Endothelial cell of umbilical vein (primary cell): Measurements from ENCODE around the gene RELCH. TPM values are rescaled to one million over a fixed set of nuclear protein-coding genes. Genes with fewer than 3 reads are reported as not detected.

Experiments
- BruUV-seq: library from RNA; stranded (reverse); fragments of 400-500 nt; replicated peaks from 2 replicates; lab custom pipeline; 2021; lab: Mats Ljungman, UMichigan
- CTCF ChIA-PET: fragments of 300-600, 350-600 bp; sonication (Branson Sonifier 250); formaldehyde crosslinking; loops from one replicate; lab custom pipeline; 2021; ENCODE audit warnings: antibody characterized with exemption, inconsistent platforms; lab: Charles Lee
- POLR2A ChIA-PET: fragments of 300-600, 350-600 bp; sonication (Branson Sonifier 250); formaldehyde crosslinking; loops from one replicate; lab custom pipeline; 2021; ENCODE audit warnings: antibody characterized with exemption, inconsistent platforms; lab: Charles Lee
- DNase-seq: peaks from one replicate; pipeline ENCODE4 v3.0.0-alpha.2; 2011; ENCODE audit warnings: low read depth, low spot score
- FAIRE-seq: peaks from 2 replicates; lab custom pipeline; 2011; peaks lifted over from hg19 to GRCh38; lab: Jason Lieb, UNC
- H2AFZ ChIP-seq: 2 replicates; pipeline ENCODE4 v1.6.0; 2012; ENCODE audit warnings: low read depth, low read length, control low read depth, inconsistent platforms
- H3K27ac ChIP-seq: 2 replicates; pipeline ENCODE4 v1.5.1; 2011; ENCODE audit warnings: low read depth, mild to moderate bottlenecking, control low read depth, low read length, moderate library complexity; ENCODE audit not compliant: insufficient read depth
- H3K27me3 ChIP-seq, 2 experiments: 2 replicates each; pipeline versions ENCODE4 v1.6.0 to v1.6.1; 2011; ENCODE audit warnings: low read length in 2 of 2, mixed read lengths in 1 of 2; ENCODE audit not compliant: control insufficient read depth in 2 of 2, insufficient read depth in 2 of 2
- H3K36me3 ChIP-seq, 2 experiments: 2 replicates in 1 of 2; 3 replicates in 1 of 2; pipeline ENCODE4 v1.5.1; 2011; ENCODE audit warnings: low read length in 2 of 2, mild to moderate bottlenecking in 1 of 2, moderate library complexity in 1 of 2; ENCODE audit not compliant: control insufficient read depth in 2 of 2, insufficient read depth in 2 of 2; ENCODE audit errors: extremely low read depth in 1 of 2
- H3K4me1 ChIP-seq: 3 replicates; pipeline ENCODE4 v1.5.1; 2011; ENCODE audit warnings: mild to moderate bottlenecking, low read length; ENCODE audit not compliant: control insufficient read depth, insufficient read depth; ENCODE audit errors: extremely low read depth
- H3K4me2 ChIP-seq: 2 replicates; pipeline ENCODE4 v1.6.1; 2011; ENCODE audit warnings: low read length, control low read depth, mixed read lengths; ENCODE audit not compliant: insufficient read depth
- H3K4me3 ChIP-seq, 3 experiments: fragments of 200-600 bp in 1 of 3; sonication (generic), shearing (Covaris generic) in 1 of 3; replicated peaks in 1 of 3; 2 replicates each; pipeline ENCODE4 v1.5.1; 2011 to 2016; ENCODE audit warnings: control low read depth in 3 of 3, low read length in 3 of 3, mild to moderate bottlenecking in 2 of 3, inconsistent platforms in 1 of 3, low read depth in 1 of 3, moderate library complexity in 1 of 3; ENCODE audit not compliant: insufficient read depth in 1 of 3
- H3K79me2 ChIP-seq: 2 replicates; pipeline ENCODE4 v1.6.0; 2012; ENCODE audit warnings: low read length, inconsistent platforms; ENCODE audit not compliant: control insufficient read depth, insufficient read depth
- H3K9ac ChIP-seq: replicated peaks from 2 replicates; pipeline ENCODE3; 2011; ENCODE audit warnings: low read length, control low read depth; ENCODE audit not compliant: insufficient read depth; ENCODE audit errors: extremely low read depth
- H3K9me1 ChIP-seq: replicated peaks from 3 replicates; pipeline ENCODE4 v1.6.0; 2011; ENCODE audit warnings: mild to moderate bottlenecking, low read length; ENCODE audit not compliant: control insufficient read depth, insufficient read depth; ENCODE audit errors: extremely low read depth
- H3K9me3 ChIP-seq: replicated peaks from 2 replicates; pipeline ENCODE4 v1.5.1; 2012; ENCODE audit warnings: low read length, inconsistent platforms; ENCODE audit not compliant: control insufficient read depth, insufficient read depth
- H4K20me1 ChIP-seq: replicated peaks from 2 replicates; pipeline ENCODE3; 2011; ENCODE audit warnings: mild to moderate bottlenecking, low read length; ENCODE audit not compliant: control insufficient read depth, insufficient read depth; ENCODE audit errors: extremely low read depth
- CTCF ChIP-seq, 2 donors: IDR thresholded peaks; 1 replicate in 1 of 2; 2 replicates in 1 of 2; pipeline ENCODE4 v1.5.1; 2011; ENCODE audit warnings: low read length in 2 of 2, mild to moderate bottlenecking in 2 of 2, moderate library complexity in 2 of 2, control low read depth in 1 of 2, inconsistent platforms in 1 of 2, low read depth in 1 of 2; ENCODE audit not compliant: insufficient read depth in 1 of 2; ENCODE audit errors: extremely low read depth in 1 of 2
- EZH2 ChIP-seq: IDR thresholded peaks from 2 replicates; pipeline ENCODE4 v1.6.1; 2012; ENCODE audit warnings: borderline replicate concordance, low read depth, mild to moderate bottlenecking, moderate library complexity, low read length, inconsistent platforms; ENCODE audit not compliant: severe bottlenecking
- FOS ChIP-seq: IDR thresholded peaks from 2 replicates; pipeline ENCODE4 v1.6.1; 2011; ENCODE audit warnings: mild to moderate bottlenecking, low read length, moderate library complexity, borderline replicate concordance; ENCODE audit not compliant: insufficient read depth
- GATA2 ChIP-seq: IDR thresholded peaks from 2 replicates; pipeline ENCODE4 v1.7.0; 2011; ENCODE audit warnings: low read depth, mild to moderate bottlenecking, moderate library complexity, mixed read lengths, low read length; ENCODE audit not compliant: insufficient read length, insufficient read depth
- JUN ChIP-seq: IDR thresholded peaks from 2 replicates; pipeline ENCODE4 v1.6.1; 2011; ENCODE audit warnings: borderline replicate concordance, low read depth; ENCODE audit not compliant: insufficient read length, insufficient read depth
- MYC ChIP-seq: IDR thresholded peaks from one replicate; pipeline ENCODE4 v1.6.1; 2011; ENCODE audit warnings: mild to moderate bottlenecking, low read depth, low read length
- POLR2A ChIP-seq: IDR thresholded peaks from 2 replicates; pipeline ENCODE4 v1.6.1; 2012; ENCODE audit warnings: low read depth, mild to moderate bottlenecking, control low read depth, low read length
- POLR2AphosphoS5 ChIP-seq: IDR thresholded peaks from 2 replicates; pipeline ENCODE4 v1.6.1; 2012; ENCODE audit warnings: low read depth, mild to moderate bottlenecking, control low read depth, low read length, moderate library complexity; ENCODE audit not compliant: insufficient read depth
- dilution Hi-C: fragments of 300-500 bp; cut with MboI; formaldehyde crosslinking; loops from one replicate; pipeline ENCODE4 v1.15.0; 2019; ENCODE audit warnings: low sequenced_read_pairs; ENCODE audit not compliant: extremely low pct_ligation_motif_present
- intact Hi-C: fragments of 100-400 bp; cut with micrococcal nuclease; formaldehyde crosslinking; loops from one replicate; pipeline ENCODE4 v1.10.0; 2022
- polyA plus RNA-seq, 4 experiments: library from polyadenylated mRNA; depleted of rRNA in 3 of 4; stranded (reverse) in 3 of 4; unstranded in 1 of 4; fragments of >200 nt; gene quantifications; 2 replicates each; pipeline versions ENCODE4 v1.2.1 to v1.2.3, GENCODE V29; 2011 to 2012; ENCODE audit warnings: missing spikeins in 1 of 4
- total RNA-seq: library from RNA; stranded (reverse); gene quantifications from 2 replicates; pipeline ENCODE4 v1.2.3, GENCODE V29; 2021
- TF ChIP-seq, protein P1 (sequence below): IDR thresholded peaks from 2 replicates; pipeline ENCODE4 v1.6.1; 2011; ENCODE audit not compliant: insufficient read depth, insufficient read length

Gene RELCH
- total and polyA plus RNA-seq, 2 donors (not counting 3 experiments of a cell fraction or from before 2014, with no cell fraction given) = 6.6 to 25.2 TPM

DNA sequence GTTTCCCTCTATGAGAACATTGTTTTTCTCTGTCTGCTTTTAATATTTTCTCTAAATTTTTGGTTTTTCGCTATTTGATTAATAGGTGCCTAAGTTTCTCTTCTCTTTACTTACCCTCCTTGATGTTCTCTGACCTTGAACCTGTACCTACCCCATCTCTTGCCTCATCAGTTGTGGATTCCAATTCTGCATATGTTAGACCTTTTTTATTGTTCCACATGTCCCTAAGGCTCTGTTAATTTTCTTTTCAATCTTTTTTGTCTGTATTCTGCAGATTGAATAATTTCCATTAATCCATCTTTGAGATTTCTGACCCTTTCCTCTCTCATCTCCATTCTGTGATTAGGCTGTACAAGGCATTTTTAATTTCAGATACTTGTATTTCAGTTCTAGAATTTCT, 23.1 kb downstream of the RELCH start:
- ChIA-PET CTCF (no interaction called here), POLR2A (no interaction called here)
- Histone ChIP-seq H3K4me3 (no peak overlapping the region), H3K4me1 (no peaks in the 10 kb centered on the region), H3K4me2 (no peak overlapping the region), H3K9me1 (peaks cover 3% of the 10 kb centered on the region), H2AFZ (no peak overlapping the region), H3K27ac (no peak overlapping the region), H3K27me3 (no peaks in the 10 kb centered on the region), H4K20me1 (no peaks in the 10 kb centered on the region), H3K9ac (no peak overlapping the region), H3K36me3 (peaks cover 0 to 2% of the 10 kb centered on the region in 2 experiments), H3K79me2 (peaks cover 43% of the 10 kb centered on the region), H3K9me3 (no peaks in the 10 kb centered on the region)
- dilution Hi-C loops (no loop called here), intact Hi-C loops (no loop called here)
- TF ChIP-seq EZH2 = no peak
- no peak for TF ChIP-seq MYC
- TF ChIP-seq FOS = no peak
- no peak for TF ChIP-seq JUN
- TF ChIP-seq CTCF (IDR thresholded peaks at IDR 0.05; ENCODE audit: extremely low read depth in 1 of 2, insufficient read depth in 1 of 2, low read depth in 1 of 2, low read length in 2 of 2) = no peak
- TF ChIP-seq GATA2 = no peak
- no peak for TF ChIP-seq POLR2A
- no peak for TF ChIP-seq POLR2AphosphoS5
- TF ChIP-seq, protein P1, sequence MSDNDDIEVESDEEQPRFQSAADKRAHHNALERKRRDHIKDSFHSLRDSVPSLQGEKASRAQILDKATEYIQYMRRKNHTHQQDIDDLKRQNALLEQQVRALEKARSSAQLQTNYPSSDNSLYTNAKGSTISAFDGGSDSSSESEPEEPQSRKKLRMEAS = no peak
- BruUV-seq = no TSS peak
- no peak for FAIRE-seq
- DNase-seq = no peak
